Stimulated activated CD8-positive, alpha-beta memory T cell treated with anti-CD3 and anti-CD28 coated beads, Interleukin-2, amount 100 ng/mL, for 1 hour (primary cell): ENCODE data around the gene PPP1R27.
"Not testable (repeated sequence)": the region's sequence is repeated elsewhere in the genome, so short reads cannot be mapped to it uniquely, and the experiment has no call there.

Experiments used
- DNase-seq, 2 donors: peaks; one replicate each; pipeline ENCODE4 v3.0.0-alpha.2; 2020; ENCODE audit warnings: low read depth in 2 of 2

Gene PPP1R27

DNA sequence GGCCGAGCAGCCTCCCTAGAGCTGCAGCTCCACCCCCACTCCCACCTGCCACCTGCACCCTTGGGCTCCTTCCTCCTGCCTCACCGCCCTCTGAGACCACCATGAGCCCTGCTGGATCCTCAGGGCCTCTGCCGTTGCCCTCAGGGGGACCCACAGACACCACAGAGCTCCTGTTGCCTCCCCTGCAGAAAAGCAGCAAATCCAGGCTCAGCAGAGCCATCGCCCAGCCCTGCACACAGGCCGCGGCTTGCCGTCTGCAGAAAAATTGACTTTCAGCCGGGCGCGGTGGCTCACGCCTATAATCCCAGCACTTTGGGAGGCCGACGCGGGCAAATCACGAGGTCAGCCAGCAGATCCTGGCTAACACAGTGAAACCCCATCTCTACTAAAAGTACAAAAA, 7.0 kb upstream of the PPP1R27 start:
- no peak for DNase-seq

DNA sequence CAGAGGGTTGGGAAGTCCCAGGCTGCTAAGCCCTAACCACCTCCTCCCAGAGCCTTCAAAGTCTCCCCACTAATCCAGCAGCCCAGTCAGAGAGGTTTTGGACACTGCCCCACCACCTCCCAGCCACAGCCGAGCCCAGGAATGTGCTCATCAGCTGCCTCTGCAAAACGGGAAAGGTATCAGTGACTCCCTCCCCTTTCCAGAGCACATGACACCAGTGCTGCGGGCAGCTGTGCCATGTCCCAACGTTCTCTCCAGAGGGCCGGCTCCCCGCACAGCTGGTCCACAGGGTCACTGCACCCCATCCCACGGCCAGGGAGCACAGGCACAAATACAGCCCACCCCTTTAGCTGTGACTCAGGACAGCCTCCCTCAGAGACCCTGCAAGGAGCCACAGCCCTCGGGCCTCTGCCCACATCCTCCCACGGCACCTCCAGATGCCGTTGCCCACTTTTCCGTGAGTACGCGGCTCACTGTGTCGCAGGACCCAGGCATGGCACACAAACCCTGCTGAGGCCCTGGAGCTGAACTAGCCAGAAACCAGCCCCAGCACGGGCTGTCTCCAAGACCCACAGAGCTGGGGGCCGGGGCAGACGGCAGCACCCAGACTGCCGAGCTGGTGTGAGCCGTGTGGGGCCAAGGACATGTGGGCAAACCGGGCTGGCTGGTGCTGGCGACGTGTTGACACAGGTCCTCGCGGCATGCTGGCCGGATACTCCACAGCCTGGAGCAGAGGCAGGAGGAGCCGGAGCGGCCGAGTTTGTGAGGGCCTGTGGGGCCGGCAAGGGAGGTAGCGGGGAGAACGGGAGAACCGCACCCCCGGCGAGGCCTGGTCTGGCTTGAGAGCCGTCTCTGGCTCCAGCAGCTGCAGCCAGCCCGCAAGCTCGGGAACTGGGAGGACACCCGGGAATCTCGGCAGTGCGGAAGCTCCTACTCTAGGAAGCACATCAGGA, 6.3 kb upstream of the PPP1R27 start:
- DNase-seq = no peak

DNA sequence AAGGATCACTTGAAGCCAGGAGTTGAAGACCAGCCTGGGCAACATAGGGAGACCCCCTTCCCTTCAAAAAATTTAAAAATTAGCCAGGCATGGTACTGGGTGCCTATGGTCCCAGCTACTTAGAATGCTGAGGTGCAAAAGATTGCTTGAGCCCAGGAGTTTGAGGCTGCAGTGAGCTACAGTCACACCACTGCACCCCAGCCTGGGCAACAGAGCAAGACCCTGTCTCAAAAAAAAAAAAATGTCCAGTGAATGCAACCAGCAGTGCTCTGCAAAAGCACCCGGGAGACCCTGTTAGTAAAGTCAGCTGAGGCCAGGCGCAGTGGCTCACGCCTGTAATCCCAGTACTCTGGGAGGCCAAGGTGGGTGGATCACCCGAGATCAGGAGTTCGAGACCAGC, 5.2 kb upstream of the PPP1R27 start:
- not testable (repeated sequence) for DNase-seq

DNA sequence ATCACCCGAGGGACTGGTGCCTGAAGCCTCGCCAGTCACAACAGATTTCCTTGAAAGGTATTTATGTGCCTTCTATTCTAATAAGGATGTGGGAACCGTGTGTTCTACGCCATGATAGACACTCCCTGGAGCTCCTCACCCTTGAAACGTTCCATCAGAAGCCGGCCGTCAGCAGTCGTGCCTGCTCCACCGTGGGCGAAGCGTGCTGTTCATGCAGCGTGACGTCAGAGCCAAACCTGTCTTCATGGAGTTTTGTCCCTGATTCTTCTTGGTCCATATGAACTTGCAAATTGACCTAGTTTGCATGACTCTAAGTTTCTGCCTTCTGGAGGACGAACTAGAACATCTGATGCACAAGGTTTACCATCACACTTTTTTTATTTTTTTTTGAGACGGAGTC, 4.5 kb upstream of the PPP1R27 start:
- no peak for DNase-seq

DNA sequence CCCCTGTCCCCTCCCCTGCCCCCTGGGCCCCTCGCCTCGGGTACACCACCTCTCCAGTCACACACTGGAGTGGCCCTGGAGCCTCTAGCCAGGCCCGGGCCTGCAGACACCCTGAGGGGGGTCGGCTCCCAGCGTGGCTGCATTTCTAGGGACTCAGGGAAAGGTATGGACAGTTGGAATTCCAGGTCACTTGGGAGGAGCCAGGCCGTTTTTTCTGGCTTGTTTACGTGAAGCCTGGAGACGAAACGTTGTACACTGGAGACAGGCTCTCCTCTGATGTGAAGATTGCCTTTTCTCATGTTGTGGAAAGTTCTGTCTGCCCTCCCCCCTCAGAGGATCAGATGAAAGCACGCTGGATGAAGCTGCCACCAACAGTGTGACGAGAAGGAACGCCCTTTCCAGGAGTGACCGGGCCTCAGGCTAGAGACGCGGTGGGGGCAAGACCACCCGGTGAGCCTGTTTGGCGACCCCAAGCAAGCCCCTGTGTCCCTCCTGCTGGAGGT, 4.0 kb upstream of the PPP1R27 start:
- no peak for DNase-seq

DNA sequence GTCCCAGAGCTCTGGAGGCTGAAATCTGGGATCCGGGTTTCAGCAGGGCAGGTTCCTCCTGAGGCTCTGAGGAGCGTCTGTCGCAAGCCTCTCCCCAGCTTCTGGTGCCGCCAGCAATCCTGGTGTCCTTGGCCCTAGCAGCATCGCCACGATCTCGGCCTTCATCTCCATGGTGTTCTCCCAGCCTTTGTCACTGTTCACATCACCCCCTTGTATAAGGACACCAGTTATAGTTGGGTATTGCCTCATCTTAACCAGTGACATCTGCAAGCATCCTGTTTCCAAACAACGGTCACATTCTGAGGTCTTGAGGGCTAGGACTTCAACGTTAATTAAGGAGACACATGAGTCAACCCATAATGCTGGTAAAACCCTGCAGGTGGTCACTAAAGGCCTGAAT, 2.8 kb upstream of the PPP1R27 start:
- no peak for DNase-seq

DNA sequence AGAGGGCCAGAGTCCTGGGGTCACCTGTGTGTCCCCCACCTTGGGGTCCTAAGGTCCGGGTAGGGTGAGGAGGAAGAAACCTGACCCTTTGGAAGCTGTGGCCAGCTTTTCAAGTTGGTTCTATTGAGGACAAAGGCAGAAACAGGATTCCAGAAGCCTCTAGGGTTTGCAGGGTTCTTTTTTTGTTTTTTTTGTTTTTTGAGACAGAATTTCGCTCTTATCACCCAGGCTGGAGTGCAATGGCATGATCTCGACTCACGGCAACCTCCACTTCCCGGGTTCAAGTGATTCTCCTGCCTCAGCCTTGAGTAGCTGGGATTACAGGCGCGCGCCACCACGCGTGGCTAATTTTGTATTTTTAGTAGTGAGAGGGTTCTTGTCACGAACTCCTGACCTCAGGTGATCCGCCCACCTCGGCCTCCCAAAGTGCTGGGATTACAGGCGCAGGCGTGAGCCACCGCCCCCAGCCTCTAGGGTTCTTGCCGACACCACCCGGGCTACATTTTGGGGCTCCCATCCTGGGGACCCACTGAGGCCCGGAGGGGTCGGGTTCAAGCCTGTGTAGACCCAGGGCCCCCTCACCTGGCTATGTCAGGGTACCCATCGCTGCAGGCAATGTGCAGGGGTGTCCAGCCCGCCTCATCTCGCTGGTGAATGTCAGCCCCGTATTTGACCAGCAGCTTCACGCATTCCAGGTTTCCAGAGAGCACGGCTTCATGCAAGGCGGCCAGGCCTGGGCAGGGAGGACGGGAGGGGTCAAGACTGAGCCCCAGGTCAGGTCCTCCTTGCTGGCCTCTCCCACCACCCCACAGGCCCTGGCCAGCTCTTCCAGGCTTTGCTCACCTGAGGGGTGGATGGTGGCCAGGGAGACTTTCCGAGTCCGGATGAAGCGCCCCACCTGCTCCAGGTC, 674 bp downstream of the PPP1R27 start:
- DNase-seq = no peak

DNA sequence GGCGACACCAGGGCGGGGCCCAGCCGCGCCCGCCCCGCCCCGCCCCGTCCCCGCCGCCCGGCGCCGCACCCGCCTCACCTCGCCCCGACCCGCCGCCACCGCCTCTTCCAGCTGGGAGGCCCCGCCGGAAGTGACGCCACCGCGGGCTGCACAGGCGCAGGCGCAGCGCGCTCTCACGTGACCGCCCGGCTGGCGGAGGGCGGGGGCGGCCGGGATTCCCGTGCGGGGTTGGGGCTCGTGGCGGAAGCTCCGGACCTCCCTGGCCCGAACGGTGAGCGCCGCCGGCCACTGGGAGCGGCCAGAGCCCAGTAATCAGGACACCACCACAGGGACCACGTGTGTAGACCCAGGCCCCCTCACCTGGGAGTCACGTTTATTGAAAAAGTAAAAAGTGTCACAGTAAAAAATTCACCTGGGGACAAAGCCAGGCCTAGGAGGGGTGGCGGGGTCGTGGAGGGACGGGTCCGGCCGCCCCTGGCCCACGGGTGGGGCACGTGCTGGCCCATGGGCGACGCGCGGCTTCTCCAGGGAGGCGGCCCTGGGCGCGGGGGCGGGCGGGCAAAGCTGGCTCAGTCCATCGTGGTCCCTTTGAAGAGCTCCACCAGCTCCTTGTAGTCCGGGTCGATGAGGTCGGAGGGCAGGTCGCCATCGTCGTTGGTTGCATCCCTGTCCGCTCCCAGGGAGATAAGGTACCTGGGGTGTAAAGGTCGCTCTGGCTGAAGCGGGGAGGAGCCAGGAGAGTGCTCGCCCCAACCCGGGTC, 1.5 kb downstream of the PPP1R27 start, which contains the start of gene MCRIP1:
Gene MCRIP1 (minus strand): TSS at position 132 of the 761 bp plus-strand sequence. CDS start 8,785 bp downstream, outside the sequence.
- DNase-seq = peak; percentile 86 to 89

DNA sequence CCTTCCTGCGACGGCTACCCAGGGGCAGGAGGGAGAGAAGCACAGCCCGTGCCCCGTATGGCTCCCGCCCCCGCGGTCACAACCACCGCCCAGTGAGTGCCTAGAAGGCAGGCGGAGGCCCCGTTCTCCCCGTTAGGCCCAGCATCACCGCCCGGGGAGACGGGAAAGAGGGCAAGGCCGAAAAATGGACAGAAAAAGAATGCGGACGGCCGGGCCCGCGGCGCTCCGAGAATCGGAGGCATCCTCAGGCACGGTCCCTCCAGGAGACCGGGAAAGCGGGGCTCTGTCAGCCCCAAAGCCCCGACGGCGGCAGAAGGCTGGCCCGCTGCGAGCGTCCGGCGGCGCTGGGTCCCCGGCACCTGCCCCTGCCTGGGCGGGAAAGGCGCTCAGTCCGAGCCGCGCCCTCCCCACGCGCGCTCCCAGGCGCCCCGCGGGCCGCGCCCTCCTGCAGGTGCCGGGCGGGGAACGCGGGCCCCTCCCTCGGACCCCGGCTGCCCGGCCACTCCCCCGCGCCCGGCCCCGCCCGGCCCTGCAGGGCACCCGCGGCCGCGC, 2.2 kb downstream of the PPP1R27 start:
- no peak for DNase-seq

DNA sequence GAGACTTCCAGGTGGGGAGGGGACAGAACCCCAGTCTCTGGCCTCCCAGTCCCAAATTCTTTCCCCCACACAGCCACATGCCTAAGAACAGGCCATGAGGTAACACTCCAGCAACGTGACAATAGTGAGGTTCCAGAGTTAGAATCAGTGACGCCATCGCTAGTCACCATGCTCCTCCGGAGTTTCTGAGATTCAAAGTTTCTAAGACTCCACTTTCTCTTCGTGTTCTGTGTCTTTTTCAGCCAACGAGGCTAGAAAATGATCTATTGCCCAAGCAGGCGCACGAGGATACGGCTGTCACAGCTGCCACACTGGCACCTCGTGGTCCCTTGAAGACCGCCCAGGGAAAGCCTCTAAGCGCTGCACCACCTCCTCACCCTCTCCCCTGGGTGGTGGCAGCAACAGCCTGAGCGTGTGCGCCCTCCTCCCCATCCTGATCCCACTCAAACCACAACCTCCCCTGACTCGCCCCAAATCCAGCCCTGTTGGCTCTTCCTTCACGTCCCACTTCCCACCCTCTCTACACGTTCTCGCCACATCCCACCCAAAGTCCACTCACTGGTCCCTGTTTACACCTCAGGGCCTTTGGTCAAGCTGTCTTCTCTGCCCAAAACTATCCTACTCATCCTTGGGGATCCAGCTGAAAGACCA, 2.8 kb downstream of the PPP1R27 start:
- no peak for DNase-seq

DNA sequence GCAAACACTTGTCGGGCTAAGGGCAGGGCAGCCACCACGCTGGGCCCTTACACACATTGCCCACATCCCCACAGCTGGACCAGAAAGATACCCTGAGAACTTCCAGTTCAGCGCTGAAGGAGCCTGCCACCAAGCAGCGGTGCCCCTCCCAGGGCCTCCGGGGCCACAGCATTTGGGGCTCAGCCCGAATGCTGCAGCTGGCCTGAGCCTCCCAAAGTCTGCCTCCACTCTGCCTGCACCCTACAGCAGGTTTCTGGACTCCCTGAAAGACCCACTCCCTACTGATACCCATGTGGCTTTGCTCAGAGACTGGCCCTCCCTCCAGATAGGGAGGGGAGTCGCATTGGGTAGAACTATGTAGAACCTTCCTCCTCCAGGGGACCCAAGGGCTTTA, 3.3 kb downstream of the PPP1R27 start:
- DNase-seq = no peak

DNA sequence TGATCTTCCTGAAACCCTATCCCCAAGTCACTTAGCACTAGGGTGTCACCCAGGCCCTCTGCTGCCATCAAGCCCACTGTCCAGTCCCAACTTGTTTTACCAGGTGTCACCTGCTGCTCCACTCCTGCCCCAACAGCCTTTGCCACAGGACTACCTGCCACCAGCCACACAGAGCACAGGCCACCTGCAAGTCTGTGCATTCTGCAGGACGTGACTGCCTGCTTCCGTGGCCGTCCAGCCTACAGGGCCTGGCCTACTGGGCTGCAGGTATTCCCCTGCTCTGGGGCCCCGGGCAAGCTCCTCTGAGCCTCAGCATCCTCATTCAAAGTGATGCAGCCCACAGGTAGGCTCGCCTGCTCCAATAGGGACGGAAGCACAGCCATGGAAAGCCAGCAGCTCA, 5.0 kb downstream of the PPP1R27 start:
- no peak for DNase-seq

DNA sequence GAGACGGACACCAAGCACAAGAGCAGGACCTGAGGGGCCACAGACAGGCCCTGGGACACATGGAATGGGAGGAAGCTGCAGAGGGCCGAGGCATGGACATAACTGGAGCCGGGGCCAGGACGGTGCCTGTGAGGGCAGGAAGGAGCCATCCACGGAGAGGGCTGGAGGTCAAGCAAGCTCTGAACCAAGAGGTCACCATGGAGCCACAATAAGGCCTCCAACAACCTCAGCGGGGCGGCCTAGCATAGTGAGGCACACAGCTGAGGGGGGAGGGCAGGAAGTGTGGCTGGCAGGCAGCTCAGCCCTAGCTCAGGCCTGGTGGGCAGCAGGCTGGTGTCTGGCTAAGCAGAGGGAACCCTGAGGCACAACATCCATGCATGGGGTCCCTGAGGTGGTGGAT, 6.2 kb downstream of the PPP1R27 start:
- DNase-seq = no peak

DNA sequence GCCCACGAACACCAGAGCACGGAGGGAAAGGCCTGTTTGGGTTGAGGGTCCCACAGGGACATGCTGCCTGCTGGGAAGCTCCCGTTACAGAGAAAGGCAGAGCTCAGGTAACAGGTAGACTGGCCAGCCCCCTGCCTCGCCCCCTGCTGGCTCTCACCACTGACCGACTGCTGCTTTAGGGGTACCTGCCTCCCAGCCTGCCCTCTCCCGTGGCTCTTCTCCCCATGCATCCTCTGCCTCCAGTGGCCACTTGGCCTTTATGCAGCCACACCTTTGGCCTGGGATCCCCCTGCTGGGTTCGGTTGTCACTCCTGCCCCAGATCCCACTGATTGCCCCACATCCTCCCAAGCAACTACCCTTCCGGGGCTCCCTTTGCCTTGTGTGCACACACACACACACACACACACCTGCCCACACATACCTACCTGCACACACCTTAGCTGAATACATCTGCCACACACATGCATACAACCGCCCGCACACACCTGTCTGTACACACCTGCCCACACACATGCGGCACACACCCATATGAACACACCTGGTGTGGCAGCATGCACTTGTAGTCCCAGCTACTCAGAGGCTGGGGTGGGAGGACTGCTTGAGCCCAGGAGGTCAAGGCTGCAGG, 8.9 kb downstream of the PPP1R27 start:
- DNase-seq = no peak

DNA sequence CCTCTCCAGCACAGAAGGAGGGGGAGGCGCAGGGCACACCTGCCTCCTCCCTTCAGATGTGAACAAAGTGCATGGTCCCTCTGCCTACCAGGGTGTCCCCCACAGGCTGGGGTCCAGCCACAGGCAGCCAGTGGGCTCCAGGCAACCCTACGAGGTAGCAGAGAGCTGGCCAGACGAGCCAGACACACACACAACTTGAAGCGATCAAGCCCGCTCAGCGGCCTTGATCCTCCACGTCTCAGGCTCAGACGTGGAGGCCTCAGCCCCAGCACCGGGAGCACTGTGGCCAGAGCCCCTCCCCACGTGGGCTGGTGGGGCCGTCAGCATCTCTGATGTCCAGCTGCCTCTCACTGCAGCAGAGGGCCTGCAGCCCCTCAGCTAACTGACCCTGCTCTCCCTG, 10.3 kb downstream of the PPP1R27 start:
- DNase-seq = no peak

DNA sequence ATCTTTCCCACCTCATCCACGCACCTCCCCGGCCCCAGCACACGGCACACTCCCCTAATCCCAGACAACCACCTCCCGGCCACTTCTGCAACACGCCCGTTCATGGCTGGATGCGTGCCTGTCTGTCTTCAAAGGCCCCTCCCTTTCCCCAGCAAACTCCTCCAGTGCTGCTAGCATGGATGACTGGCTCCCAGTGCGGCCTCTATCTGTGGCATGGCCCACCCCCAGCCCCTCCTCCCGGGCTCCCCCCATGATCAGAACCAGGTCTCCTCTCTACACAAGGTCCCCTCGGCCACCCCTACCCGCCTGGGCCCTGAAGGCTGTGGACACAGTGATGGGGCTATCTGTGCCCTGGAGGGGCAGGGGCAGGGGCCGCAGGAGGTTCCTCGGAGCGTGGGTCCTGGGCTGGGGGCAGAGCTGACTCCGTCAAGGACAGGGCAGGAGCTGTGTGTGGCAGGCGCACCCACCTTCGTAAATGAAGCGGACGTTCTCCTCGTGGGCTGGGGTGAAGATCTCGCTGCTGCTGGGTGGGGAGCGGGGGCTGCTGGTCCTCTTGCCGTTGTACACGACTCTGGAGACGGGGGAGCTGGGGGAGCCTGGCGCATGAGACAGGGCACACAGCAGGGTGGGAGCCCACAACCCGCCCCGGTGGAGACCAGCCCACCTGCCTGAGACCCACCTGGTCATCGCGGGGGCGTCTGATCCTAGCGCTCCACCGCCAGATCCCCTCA, 10.9 kb downstream of the PPP1R27 start:
- no peak for DNase-seq

DNA sequence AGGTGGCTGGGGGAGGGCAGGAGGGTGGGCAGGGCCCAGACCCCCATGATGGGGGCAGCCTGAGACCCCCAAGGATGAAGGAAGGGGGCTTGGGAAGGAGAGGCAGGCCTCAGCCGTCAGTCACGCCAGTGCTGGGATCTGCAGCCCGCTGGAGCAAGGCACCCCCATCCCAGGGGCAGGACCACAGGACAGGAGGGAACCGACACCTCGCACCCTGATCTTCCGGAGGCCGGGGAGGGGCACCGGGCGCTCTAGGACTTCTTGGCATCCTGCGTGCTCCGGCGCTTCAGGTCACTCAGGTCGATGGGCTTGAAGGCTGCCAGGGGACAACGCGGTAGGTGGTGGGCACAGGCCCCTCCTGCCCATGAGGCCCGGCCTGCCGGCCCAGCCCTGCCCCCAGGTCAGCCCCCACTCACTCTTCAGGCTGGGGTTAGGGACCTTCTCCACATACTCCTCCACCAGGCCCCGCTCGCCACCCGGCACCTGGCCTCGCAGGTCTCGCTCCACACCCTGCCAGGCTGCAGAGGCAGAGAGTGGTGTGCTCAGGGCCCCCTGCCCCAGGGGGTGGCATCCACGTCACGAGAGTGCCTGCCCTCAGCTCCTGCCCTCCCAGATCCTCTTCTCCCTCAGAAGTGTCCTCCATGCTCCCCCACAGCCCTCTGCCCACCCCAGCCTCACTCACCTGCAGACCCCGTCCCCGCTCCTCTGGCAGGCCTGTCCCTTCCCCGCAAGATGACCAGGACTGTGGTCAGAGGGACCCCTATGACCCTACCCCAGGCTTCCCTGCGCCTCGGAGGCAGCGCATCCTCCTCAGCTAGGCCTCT, 11.6 kb downstream of the PPP1R27 start:
- DNase-seq = no peak

DNA sequence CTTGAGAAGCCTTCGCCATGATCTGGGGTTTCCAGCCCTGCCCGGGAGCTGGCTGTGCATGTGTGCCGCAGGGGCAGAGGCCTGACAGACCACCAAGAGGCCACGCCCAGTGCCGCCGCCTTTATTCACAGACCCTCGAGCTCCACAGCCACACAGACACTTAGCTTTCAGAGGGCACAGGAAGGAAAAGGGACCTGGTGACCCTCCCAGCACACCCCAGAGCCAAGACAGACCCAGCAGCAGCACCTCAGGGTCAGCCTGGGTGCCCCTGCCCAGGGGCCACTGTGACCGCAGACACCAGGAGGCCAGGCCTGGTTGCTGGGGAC, 12.6 kb downstream of the PPP1R27 start:
- DNase-seq = no peak
